LNCAP (cell line): ENCODE data around the gene AGPAT3.

Experiments
- CTCF ChIP-seq: fragments of 450-650 bp; IDR thresholded peaks from 2 replicates; pipeline ENCODE4 v1.5.1; 2017; ENCODE audit warnings: mild to moderate bottlenecking

Gene AGPAT3

GRCh38 chr21:43921979-43922945, 57.2 kb downstream of the AGPAT3 start:
- TF ChIP-seq CTCF: no peak

- TF ChIP-seq CTCF: no peak
Observed at GRCh38 chr21:43922949-43923348, 57.9 kb downstream of the AGPAT3 start.

- no peak for TF ChIP-seq CTCF
Observed at GRCh38 chr21:43923391-43923790, 58.4 kb downstream of the AGPAT3 start.

GRCh38 chr21:43924421-43925095, 59.5 kb downstream of the AGPAT3 start:
- TF ChIP-seq CTCF: no peak

- no peak for TF ChIP-seq CTCF
Observed at GRCh38 chr21:43925096-43925481, 60.1 kb downstream of the AGPAT3 start.

GRCh38 chr21:43925609-43926008, 60.6 kb downstream of the AGPAT3 start:
- TF ChIP-seq CTCF: no peak

GRCh38 chr21:43926196-43926595, 61.2 kb downstream of the AGPAT3 start:
- no peak for TF ChIP-seq CTCF
